GM11168 (cell line): ENCODE measurements around the gene GDPD5.

ENCODE experiments used
- in situ Hi-C: fragments of 300-500 bp; cut with MboI; formaldehyde crosslinking; loops from one replicate; pipeline ENCODE4 v1.12.0; 2022; ENCODE audit warnings: low sequenced_read_pairs; ENCODE audit not compliant: unreplicated experiment

Gene GDPD5

GRCh38 chr11:75558939-75559843 lies 33.5 kb upstream of the GDPD5 start:
- in situ Hi-C loops, result no loop called here

- in situ Hi-C loops, result no loop called here
Measured at GRCh38 chr11:75557666-75558494, 32.1 kb upstream of the GDPD5 start.

DNA sequence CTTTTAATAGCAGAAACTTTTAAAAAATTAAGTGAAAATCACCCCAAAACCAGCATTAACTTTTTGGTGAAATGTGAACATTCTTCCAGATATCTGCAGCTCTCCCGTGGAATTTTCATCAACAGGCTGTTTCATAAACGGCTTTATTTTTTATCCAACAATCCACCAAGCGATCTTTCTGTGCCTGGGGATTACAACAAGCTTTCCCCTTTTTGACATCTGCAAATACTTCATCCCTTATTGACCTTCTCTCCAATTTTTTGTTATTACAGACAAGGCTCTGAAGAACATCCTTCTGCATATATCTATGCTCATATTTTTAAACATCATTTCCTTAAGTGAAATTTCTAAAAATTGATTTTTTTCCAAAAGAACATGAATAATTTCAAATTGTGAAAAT lies 30.5 kb upstream of the GDPD5 start:
- in situ Hi-C loops, result no loop called here

DNA sequence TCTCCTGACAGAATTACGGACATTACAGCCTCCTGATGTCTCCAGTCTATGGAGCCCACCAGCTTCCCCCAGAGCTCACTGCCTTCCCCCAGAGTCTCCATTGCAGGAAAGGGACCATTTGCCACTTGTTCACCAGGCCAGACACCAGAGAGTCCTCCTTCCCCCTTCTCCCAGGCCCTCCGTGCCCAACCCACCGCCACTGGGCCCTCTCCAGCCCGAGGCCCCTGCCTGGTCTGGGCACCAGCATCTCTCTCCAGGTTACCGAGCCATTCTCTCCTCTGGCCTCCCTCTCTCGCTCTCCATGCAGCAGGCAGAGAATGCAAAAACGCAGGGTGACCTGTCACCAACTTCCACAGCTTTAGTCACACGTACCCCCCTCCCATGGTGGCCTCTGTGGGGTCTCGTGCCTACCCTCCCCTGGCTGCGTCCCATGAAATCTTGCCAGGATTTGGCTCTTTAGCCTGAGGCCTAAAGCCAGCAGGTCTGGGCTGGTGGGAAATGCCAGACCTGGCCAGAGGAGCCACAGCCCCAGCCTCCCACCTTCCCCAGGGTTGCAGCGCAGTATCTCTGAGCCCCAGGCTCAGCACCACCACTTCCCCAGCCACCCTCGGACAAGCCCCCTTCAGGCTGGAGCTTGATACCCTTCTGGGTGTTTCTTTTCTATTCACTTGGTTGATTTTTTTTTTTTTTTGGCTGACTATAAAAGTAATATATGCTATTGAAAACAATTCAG lies 29.5 kb upstream of the GDPD5 start:
- in situ Hi-C loops, result no loop called here

DNA sequence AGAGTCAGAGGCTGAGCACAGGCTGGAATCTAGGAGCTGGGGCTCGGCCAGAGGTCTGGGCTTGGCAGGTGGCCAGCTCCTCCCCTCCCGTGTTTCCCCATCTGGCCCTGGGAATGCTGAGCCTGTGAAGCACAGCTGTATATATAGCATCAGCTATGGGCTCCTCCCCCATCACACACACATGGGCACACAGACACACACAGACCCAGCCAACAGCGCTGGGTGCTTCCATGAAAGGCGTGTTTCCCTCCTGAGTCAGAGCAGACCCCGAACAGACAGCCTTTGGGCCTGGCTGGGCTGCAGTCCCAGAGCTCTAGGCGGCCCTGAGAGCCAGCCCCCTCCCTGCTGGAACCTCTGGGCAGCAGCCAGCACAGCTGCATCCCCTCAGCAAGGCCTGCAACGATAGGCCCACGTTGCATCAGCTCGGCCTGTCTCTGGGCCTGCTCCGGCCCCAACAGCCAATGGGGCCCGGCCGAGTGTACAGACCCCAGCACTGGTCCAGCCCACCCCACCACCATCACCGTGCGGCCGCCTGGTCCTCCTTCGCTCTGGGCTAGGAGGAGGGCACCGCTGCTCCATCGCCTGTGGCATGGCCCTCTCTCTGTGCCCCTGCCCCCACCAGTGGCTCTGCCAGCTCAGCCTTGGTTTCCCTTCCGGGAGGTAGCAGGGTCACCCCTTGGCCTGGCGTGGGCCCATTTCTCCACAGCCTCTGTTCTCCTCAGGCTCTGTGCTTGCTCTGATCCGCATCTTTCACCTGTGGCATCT lies 28.7 kb upstream of the GDPD5 start:
- in situ Hi-C loops, result no loop called here

GRCh38 chr11:75553889-75554257 lies 28.1 kb upstream of the GDPD5 start:
- in situ Hi-C loops, result no loop called here

GRCh38 chr11:75553182-75553581 lies 27.4 kb upstream of the GDPD5 start:
- in situ Hi-C loops, result no loop called here

DNA sequence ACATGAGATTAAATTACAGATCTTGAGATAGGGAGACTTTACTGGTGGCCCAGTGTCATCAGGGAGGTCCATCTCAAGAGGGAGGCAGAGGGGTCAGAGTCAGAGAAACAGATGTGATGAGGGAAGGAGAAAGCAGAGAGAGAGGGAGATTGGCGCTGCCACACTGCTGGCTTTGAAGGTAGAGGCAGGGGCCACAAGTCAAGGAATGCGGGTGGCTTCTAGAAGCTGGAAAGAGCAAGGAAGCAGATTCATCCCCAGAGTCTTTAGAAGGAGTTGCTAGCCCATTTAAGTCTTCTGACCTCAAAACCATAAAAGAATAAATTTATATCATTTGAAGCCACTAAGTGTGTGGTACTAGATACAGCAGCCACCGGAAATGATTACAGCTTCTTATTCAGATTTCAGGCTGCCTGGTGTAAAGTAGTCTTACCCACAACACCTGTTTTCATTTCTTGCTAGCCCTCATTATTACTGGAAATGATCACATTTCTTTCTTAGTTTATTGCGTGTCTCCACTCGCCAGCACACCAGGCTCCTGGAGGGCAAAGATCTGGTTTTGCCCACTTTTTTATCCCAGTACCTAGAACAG lies 23.7 kb upstream of the GDPD5 start:
- in situ Hi-C loops, result no loop called here

DNA sequence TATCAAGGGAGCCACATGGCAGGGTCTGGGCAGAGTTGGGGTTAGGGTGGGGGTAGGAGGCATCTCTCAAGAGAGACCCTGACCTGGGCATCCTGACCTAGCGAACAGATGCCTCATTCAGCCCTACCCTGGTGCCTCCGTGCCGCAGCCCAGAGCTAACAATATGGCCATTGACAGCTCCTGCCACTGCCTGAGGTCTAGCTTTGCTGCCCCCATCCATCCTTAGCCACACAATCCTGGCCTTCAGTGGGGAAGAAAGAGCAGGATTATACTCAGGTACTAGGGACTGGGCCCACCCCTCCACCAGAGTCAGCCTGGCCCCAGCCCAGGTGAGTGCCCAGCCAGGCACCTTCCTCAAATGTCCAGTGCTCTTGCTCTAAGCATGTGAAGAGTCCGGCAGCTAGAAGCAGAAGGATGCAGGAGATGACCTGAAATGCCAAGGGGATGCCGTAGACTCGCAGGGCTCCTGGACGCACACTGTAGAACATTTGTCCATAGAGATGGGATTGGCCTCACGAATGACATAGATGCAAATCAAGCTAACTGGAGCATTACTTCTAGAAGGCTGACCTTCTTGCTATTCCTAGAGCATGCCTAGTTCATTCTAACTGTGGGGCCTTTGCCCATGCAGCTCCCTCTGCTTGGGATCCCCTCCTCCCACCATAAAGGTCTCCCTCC lies 23.0 kb upstream of the GDPD5 start:
- in situ Hi-C loops, result no loop called here

DNA sequence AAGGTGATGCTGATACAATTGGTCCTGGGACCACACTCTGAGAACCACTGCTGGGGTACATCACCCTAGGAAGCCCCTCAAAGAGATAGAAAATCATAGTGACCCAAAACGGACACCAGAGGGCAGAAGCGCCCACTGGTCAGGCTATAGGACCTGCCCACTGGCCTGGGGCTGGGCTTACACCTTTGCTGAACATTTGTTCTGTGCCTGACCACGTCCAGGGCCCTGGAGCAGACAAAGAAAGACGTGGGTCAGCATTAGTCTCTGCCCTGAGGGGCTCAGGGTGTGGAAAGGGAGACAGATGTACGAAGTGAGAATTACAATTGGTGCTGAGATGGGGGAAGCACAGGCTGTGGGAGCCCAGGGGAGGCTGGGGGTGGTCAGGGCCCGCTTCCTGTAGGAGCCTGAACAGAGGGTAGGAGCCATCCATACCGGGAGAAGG lies 21.9 kb upstream of the GDPD5 start:
- in situ Hi-C loops, result no loop called here

- in situ Hi-C loops, result no loop called here
Measured at GRCh38 chr11:75547177-75547576, 21.4 kb upstream of the GDPD5 start.

DNA sequence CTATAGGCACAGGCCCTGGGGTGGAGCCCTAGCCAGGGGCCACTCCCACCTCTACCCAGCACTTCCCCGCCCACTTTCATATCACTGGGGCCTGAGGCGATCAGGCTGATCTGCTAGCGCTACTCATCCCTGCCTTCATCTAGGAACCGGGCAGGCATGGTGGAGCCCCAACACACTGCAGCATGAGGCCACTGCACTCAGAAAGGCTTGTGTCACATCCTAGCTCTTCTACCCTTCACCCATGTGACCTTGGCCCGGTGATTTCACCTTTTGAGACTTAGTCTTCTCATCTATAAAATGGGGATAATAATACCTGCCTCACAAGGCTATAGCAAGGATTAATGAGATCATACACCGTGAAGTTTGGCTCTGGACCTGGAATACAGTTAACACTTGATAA lies 18.1 kb upstream of the GDPD5 start:
- in situ Hi-C loops, result no loop called here

DNA sequence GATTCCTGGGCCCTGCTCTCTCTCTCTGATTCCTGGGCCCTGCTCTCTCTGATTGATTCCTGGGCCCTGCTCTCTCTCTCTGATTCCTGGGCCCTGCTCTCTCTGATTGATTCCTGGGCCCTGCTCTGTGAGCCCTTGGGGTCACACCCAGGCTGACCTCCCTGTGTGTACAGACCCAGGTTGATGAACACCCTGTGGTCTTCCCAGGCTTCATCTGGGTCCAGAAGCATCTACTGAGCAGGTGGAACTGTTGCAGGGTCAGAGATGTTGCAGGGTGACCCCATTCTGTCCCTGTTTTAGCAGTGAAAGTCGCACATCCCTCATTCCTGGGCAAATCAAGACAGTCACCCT lies 16.3 kb upstream of the GDPD5 start:
- in situ Hi-C loops, result no loop called here

GRCh38 chr11:75541193-75542087 lies 15.7 kb upstream of the GDPD5 start:
- in situ Hi-C loops, result no loop called here

DNA sequence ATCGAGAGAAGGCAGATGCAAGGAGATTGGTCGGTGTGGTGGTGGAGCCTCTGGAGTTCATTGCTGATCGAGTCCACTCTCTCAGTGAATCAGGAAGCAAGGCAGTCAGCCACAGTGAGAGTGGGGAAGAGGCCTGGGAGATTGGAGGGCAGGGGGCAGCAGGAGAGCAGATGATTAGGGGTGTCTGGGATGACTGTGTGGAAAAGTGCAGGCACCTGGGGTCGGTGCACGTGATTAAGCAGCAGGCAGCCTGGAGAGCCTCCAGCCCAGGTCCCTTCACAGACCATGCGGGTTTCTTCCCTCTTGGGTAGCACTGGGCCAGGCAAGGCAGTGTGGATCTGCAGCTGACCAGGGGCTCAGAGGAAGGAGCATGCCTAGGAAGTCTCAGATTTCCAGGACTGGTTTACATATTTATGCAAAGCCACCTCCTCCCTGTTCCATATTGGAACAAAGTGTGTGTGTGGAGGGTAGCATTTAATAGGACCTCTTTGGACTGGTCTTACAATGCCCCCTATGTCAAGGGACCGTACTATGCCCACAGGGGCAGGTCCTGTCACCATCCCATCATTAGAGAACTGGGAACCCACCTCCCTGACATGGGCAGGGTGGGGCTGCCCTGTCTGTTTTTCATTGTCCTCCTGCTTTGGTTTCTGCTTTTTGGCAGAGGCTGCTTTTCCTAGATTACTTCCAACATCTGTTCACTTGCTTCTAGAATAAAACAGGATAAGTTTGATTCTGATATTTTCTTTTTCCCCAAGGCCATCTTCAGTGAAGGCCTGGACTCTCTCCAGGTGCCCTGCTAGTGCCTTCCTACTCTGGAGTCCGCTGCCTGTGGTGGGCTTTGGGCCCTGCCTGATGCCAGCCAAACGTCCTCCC lies 14.0 kb upstream of the GDPD5 start:
- in situ Hi-C loops, result no loop called here

- in situ Hi-C loops, result no loop called here
Measured at GRCh38 chr11:75538150-75538942, 12.6 kb upstream of the GDPD5 start.
